ENCODE measurements around the gene HS3ST4.

HS3ST4 gene

DNA sequence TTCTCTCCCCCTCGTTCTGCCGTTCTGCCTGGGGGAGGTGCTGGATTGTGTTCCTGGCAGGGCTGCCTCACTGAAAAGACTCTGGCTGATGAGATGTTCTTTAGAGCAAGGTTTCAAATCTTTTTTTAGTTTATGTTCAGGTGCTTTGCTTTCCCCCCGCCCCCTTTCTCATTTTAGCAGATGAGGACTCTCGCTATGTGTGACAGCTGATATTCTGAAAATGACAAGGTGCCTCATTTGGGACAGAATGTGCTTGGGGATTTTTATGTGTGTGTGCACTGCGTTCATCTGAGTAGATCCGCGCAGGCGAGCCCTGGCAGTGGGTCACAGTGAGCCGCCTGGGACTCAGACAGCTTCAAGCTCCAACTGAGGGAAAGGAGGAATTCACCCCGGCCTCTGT, 205.9 kb downstream of the HS3ST4 start:
- DNase-seq = no peak

GRCh38 chr16:25905810-25906209, 214.1 kb downstream of the HS3ST4 start:
- DNase-seq = no peak

- DNase-seq = no peak
Observed at GRCh38 chr16:25910971-25911370, 219.2 kb downstream of the HS3ST4 start.

GRCh38 chr16:25912321-25912720, 220.6 kb downstream of the HS3ST4 start:
- no peak for DNase-seq

DNA sequence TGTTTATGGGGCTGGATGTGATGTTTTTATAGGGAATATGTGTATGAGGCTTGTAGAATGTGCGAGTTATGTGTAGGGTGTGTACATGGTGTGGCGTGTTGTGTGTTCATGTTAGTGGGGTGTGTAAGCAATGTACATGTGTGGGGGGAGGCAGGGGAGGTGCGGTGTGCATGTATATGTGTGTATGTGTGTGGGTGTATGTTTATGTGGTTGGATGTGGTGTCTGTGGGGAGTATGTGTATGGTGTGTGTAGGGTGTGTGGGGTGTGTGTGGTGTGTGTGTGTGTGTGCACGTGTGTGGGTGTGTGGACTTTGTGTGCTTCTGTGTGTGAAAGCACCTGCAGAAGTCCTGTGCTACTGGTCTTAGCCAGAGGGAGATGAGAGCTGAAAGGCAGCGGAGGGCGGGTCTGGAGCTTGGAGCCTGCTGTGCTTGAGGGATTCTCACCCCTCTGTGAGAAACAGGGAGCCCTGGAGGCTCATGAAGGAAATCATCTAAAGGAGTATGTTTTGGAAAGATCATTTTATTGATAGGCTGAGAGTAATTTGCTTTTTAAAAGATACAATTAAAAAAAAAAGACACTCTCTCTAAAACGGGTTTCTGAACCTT, 222.7 kb downstream of the HS3ST4 start:
- DNase-seq = no peak

- no peak for DNase-seq
Observed at GRCh38 chr16:25916037-25916436, 224.3 kb downstream of the HS3ST4 start.

DNA sequence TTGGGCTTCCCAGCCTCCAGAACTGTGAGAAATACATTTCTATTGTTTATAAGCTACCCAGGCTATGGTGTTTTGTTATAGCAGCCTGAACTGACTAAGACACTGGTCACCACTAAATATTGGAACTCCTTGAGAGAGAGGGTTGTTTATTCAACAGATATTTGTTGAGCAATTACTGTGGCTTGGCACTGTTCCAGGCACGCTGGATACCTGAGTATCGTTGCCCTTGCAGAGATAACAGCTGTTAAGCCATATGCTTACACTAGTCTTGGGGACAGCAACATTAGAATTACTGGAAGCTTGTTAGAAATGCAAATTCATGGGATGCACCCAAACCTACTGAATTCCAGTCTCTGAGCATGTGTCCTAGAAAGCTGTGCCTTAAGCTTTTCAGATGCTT, 230.7 kb downstream of the HS3ST4 start:
- DNase-seq = no peak

DNA sequence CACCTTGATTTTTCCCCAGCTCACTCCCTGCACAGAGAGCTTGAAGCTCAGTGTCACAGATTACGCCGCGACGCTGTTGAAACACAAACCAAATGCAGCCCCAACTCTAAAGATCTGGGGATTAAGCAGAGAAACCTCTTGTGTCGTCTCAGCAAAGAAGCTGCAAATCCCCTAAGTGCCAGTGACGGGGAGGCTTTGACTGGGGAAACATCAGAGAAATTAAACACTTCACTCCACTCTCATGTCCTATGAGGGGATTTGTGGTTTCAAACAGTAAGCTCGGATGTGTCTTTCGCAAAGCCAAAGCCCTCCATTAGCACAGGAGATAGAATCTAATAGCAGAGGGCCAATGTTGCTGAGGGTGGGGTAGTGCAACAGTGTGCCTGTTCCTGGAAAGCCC, 233.7 kb downstream of the HS3ST4 start:
- DNase-seq = no peak

- no peak for DNase-seq
Observed at GRCh38 chr16:25931473-25932035, 239.8 kb downstream of the HS3ST4 start.

DNA sequence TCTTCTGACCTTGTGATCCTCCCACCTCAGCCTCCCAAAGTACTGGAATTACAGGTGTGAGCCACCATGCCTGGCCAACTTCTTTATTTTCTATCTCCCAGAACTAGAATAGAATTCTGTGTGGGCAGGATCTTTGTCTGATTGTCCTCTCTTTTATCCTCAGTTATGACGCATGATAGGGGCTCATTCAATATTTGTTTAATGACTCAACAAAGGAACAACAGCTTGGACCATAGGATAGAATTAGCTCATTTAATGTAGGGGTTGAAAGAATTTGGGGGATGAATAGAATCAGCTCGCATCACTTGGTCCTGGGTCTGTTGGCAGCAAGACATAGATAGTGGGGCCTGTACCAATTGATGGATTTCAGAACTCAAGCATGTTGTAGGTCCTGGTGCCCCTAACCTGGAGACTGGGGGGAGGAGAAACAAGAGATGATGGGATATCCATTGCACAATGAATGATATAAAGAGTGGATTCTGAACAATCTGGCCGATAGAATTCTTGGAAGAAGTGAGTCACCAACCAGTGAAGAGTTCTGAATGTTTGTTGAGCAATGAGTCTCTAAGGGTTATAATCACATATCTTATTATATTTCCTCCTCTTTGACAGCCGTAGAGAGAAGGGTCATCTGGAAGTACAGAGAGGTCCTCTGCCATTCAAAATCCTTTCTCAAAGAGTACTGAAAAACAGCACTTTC, 250.2 kb downstream of the HS3ST4 start:
- DNase-seq = no peak

DNA sequence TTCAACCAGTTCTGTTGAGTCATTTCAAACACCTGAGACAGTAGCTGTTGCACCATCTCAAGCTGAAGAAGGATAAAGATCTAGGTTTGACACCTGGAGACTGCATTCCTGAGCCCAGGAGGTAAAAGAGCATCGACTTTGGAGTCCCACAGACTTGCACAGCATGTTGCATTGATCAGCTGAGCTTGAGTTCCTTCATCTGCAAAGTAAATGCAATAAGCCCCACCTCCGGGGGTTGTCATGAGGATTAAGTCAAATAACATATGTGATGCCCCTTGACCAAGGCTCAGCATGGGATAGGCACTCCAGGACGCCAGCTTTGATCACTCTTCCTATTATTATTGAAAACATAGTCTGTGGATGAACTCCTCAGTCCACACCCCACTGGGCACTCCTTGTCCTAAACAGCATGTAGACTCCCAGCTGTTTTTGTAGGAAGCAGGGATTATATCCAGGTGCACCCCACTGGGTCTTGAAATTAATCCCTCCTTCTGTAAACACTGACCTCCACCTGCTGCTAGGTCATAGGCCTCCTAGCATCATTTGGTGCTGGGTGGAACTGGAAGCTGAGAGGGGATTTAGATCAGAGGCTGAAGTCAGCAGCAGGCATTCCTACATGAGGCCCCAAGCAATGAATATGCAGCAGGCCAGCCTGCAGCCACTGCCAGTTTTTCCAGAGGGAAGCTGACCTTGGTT, 259.0 kb downstream of the HS3ST4 start:
- DNase-seq = no peak

DNA sequence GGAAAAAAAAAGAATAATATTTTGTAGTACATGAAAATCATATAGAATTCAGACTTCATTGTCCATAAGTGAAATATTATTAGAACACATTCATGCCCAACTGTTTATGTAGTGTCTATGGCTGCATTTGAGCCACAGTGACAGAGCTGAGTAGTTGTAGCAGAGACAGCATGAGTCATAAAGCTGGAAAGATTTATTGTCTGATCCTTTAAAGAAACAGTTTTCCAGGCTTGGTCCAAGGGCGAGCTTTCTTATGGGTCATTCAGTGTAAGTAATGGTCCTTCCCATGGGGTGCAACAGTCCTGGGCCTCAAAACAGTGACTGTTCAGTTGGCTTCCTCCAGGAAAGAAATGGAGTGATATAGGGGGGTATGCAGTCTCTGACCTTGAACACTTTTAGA, 260.2 kb downstream of the HS3ST4 start:
- DNase-seq = no peak

DNA sequence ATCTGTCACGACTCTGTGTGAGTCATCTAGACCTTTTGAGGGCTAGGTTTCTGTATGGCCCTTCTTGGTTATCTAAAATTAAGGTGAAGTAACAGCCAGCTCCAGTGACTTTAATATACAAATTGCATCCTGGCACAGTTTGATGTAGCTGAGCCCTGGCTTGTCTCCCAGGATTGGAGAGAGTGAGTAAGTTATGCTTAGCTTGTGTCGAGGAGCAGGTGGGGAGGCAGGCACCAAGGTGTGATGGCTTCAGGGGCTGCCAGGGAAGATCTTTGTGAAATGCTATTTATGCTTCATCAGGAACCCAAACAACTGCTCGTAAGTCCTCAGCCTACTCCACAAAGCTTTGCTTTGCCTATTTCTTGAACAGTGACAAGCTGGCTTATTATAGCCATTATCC, 261.2 kb downstream of the HS3ST4 start:
- no peak for DNase-seq

GRCh38 chr16:25957707-25958106, 265.9 kb downstream of the HS3ST4 start:
- DNase-seq = no peak

GRCh38 chr16:25959221-25959620, 267.5 kb downstream of the HS3ST4 start:
- DNase-seq = no peak

DNA sequence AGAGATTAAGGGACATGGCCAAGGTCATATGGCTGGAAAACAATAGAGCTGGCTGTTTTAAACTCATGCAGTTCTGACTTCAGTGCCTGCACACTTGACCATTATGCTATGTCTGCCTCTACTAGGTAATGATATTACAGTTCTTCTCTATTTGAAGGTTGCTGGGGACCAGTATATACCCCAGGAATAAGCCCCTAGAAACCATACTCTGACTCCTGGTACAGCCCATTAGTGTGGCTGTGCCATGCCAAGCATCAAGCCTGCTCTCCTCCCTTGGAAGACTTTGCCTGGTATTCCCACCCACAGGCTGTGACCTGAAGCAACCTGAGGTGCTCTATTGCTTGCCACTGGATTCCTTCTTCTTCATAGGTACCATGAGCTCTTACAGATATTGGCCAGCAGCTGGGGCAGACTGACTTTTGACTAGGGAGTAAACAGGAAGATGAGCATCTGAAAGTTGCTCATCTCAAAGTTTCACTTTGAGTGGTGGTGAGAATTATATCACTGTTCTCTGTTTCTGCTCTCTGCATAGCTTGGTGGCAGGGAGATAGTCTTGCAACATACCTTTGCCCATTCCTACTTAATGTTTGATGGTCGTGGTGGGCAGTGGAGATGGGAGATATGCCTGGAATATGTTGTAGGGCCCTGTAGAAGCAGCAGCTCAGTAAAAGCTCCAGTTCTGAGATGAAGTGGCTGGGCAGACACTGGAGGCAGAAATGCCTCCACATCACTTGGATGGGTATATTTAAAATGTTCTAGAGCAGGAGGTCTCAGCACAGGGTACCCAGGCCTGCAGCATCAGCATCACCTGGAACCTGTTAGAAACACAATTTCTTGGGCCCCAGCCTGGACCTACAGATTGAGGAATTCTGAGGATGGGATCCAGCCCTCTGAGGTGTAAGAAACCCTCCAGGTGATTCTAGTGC, 274.7 kb downstream of the HS3ST4 start:
- peak; percentile 11 for DNase-seq

DNA sequence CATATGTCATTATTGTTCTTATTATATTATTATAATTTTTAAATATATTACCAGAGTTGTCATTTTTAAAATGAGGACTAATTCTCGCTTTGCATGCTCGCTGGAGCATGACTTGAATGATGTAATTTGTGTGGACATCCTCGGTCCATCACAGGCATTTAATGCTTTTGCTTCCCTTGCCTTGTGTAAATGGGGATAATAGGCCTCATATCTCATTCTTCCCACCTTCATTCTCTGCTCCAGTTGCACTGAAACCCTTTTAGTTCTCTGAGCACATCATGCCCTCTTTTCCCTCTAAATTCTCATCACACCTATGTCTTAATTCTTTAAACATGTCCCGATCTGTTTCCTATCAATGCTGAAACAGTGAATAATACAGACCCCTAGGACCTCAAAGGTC, 285.4 kb downstream of the HS3ST4 start:
- DNase-seq = no peak

- no peak for DNase-seq
Observed at GRCh38 chr16:25978218-25978617, 286.5 kb downstream of the HS3ST4 start.

DNA sequence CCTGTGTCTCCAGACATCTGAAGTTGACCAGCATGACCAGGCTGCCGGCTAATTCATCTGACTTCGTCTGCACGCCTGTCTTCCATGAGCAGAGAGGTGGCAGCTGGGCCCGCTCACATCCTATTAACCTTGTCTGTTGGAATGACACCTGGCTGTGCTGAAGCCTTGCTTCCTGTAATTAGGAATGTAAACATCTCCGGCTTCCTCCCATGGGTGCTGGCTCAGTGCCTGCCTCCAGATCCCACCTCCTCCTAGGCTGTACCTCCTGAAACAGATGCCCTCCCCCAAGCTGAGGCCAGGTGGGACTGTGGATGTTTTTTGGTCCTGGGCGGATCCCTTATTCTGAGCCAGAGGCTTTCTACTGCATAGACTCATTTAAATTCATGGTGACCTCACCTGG, 296.3 kb downstream of the HS3ST4 start:
- no peak for DNase-seq

GRCh38 chr16:25988882-25989281, 297.1 kb downstream of the HS3ST4 start:
- DNase-seq = no peak

- DNase-seq = no peak
Observed at GRCh38 chr16:25996052-25996451, 304.3 kb downstream of the HS3ST4 start.

DNA sequence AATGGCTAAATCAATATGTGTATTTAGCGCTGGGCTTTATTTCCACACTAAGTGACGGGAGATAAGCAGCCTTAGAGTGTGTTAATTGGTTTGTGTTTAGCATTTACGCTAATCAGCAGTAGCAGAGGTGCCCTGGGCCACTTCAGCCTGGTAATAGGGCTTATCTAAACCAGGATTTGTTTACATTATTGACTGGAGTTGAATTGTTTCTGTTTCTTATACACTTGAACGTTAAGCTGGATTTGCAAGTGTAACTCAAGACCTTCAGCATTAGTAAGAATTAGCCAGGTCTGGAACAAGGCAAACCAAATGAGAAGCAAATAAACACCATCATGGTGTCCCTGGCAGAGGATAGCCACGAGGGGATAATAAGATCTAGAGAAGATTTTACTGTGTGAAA, 313.6 kb downstream of the HS3ST4 start:
- no peak for DNase-seq

DNA sequence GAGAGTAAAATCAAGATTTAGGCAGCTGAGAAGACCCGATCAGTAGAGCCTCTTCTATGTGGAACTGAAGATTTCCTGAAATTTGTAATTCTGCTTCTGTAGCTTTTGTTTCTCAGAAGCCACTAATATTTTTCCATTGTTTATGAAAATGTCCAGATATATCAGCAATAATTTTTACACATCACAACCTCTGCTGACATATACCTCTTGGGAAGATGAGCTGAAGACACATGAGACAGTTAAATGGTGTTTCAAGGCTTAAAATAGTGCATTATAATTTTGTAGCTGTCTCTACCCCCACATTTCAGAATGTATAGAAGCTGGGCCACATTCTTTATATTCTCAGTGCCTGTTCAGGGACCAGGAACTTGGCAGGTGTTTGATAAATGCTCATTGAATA, 320.6 kb downstream of the HS3ST4 start:
- DNase-seq = no peak

Measured in stimulated activated CD4-positive, alpha-beta T cell treated with anti-CD3 and anti-CD28 coated beads, Interleukin-4, amount 100 ng/mL, for 24 hours (primary cell).